ENCODE data around the gene GALNT5.

GRCh38 chr2:157333304-157334047 lies 76.0 kb downstream of the GALNT5 start:
- TF ChIP-seq, protein P1, sequence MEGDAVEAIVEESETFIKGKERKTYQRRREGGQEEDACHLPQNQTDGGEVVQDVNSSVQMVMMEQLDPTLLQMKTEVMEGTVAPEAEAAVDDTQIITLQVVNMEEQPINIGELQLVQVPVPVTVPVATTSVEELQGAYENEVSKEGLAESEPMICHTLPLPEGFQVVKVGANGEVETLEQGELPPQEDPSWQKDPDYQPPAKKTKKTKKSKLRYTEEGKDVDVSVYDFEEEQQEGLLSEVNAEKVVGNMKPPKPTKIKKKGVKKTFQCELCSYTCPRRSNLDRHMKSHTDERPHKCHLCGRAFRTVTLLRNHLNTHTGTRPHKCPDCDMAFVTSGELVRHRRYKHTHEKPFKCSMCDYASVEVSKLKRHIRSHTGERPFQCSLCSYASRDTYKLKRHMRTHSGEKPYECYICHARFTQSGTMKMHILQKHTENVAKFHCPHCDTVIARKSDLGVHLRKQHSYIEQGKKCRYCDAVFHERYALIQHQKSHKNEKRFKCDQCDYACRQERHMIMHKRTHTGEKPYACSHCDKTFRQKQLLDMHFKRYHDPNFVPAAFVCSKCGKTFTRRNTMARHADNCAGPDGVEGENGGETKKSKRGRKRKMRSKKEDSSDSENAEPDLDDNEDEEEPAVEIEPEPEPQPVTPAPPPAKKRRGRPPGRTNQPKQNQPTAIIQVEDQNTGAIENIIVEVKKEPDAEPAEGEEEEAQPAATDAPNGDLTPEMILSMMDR (IDR thresholded peaks at IDR 0.05; ENCODE audit: low read depth, low read length, poor library complexity, severe bottlenecking) = no peak
- TF ChIP-seq EZH2phosphoT487 (IDR thresholded peaks at IDR 0.05; ENCODE audit: borderline replicate concordance, low read length) = no peak
